ENCODE data around the gene PROSER3. TPM values are rescaled to one million over a fixed set of nuclear protein-coding genes. Genes with fewer than 3 reads are reported as not detected.

PROSER3 gene
- total and polyA plus RNA-seq, 9 of the 15 experiments (the other 6 are each of a cell fraction or from before 2014, with no cell fraction given): 1.0 to 39.5 (median 5.1) TPM

DNA sequence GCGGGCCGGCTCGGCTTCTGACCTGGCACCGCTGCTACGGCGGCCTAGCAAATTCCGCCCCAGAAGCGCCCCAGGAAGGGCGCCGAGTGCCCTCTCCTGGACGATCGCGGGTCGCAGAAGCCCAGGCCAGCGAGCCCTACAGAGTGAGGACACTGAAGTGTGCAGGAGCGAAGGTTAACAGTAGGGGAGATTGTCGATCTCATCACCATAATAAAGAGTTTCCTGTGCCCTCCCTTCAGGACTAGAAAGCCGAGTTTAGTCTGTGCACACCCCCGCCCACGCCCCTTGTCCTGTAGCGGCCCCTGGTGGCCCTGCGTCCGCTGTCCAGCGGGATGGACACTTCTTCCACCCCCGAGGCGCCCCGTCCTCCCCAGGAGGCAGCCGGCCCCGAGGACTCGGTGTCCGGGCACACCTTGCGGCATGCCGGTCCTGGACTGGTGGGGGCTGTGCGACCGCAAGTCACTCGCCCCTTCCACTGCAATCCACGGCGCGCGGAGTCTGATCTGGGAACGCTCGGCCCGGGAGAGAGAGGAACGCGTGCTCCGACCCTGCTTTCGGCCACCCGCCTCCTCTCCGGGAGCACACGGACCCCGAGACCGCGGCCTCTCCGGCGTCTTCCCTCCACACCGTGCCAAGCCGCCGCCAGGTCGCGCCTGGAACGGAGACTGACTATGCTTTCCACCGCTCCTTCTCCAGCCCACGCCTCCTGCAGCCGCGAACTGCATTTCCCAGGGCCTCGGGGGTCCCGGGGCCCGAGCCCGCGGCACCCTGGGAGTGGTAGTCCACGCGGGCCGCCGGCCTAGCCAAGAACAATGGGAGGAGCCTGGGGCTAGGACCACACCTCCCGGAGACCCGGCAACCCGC lies 40.9 kb upstream of the PROSER3 start (continued):
- no peak for TF ChIP-seq ZNF224 (CRISPR knock-in tag; IDR thresholded peaks at IDR 0.05)
- no peak for TF ChIP-seq POLR2H (tag; IDR thresholded peaks at IDR 0.05; ENCODE audit: low read depth)
- no peak for TF ChIP-seq RBM17 (IDR thresholded peaks at IDR 0.05; ENCODE audit: borderline replicate concordance, low read depth, low read length)
- TF ChIP-seq, protein P1, sequence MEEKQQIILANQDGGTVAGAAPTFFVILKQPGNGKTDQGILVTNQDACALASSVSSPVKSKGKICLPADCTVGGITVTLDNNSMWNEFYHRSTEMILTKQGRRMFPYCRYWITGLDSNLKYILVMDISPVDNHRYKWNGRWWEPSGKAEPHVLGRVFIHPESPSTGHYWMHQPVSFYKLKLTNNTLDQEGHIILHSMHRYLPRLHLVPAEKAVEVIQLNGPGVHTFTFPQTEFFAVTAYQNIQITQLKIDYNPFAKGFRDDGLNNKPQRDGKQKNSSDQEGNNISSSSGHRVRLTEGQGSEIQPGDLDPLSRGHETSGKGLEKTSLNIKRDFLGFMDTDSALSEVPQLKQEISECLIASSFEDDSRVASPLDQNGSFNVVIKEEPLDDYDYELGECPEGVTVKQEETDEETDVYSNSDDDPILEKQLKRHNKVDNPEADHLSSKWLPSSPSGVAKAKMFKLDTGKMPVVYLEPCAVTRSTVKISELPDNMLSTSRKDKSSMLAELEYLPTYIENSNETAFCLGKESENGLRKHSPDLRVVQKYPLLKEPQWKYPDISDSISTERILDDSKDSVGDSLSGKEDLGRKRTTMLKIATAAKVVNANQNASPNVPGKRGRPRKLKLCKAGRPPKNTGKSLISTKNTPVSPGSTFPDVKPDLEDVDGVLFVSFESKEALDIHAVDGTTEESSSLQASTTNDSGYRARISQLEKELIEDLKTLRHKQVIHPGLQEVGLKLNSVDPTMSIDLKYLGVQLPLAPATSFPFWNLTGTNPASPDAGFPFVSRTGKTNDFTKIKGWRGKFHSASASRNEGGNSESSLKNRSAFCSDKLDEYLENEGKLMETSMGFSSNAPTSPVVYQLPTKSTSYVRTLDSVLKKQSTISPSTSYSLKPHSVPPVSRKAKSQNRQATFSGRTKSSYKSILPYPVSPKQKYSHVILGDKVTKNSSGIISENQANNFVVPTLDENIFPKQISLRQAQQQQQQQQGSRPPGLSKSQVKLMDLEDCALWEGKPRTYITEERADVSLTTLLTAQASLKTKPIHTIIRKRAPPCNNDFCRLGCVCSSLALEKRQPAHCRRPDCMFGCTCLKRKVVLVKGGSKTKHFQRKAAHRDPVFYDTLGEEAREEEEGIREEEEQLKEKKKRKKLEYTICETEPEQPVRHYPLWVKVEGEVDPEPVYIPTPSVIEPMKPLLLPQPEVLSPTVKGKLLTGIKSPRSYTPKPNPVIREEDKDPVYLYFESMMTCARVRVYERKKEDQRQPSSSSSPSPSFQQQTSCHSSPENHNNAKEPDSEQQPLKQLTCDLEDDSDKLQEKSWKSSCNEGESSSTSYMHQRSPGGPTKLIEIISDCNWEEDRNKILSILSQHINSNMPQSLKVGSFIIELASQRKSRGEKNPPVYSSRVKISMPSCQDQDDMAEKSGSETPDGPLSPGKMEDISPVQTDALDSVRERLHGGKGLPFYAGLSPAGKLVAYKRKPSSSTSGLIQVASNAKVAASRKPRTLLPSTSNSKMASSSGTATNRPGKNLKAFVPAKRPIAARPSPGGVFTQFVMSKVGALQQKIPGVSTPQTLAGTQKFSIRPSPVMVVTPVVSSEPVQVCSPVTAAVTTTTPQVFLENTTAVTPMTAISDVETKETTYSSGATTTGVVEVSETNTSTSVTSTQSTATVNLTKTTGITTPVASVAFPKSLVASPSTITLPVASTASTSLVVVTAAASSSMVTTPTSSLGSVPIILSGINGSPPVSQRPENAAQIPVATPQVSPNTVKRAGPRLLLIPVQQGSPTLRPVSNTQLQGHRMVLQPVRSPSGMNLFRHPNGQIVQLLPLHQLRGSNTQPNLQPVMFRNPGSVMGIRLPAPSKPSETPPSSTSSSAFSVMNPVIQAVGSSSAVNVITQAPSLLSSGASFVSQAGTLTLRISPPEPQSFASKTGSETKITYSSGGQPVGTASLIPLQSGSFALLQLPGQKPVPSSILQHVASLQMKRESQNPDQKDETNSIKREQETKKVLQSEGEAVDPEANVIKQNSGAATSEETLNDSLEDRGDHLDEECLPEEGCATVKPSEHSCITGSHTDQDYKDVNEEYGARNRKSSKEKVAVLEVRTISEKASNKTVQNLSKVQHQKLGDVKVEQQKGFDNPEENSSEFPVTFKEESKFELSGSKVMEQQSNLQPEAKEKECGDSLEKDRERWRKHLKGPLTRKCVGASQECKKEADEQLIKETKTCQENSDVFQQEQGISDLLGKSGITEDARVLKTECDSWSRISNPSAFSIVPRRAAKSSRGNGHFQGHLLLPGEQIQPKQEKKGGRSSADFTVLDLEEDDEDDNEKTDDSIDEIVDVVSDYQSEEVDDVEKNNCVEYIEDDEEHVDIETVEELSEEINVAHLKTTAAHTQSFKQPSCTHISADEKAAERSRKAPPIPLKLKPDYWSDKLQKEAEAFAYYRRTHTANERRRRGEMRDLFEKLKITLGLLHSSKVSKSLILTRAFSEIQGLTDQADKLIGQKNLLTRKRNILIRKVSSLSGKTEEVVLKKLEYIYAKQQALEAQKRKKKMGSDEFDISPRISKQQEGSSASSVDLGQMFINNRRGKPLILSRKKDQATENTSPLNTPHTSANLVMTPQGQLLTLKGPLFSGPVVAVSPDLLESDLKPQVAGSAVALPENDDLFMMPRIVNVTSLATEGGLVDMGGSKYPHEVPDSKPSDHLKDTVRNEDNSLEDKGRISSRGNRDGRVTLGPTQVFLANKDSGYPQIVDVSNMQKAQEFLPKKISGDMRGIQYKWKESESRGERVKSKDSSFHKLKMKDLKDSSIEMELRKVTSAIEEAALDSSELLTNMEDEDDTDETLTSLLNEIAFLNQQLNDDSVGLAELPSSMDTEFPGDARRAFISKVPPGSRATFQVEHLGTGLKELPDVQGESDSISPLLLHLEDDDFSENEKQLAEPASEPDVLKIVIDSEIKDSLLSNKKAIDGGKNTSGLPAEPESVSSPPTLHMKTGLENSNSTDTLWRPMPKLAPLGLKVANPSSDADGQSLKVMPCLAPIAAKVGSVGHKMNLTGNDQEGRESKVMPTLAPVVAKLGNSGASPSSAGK (IDR thresholded peaks at IDR 0.05): peak; percentile 72; the same call in 1 of the 2 replicates
- TF ChIP-seq ZNF75A (CRISPR knock-in tag; IDR thresholded peaks at IDR 0.05): no peak
- TF ChIP-seq KLF1 (tag; IDR thresholded peaks at IDR 0.05): peak; percentile 17; the same call in 1 of the 2 replicates
- TF ChIP-seq DPF2 (IDR thresholded peaks at IDR 0.05): peak; percentile 39; the same call in 1 of the 2 replicates
- no peak for TF ChIP-seq CHD1 (IDR thresholded peaks at IDR 0.05; ENCODE audit: low read length)
- no peak for TF ChIP-seq FOS (IDR thresholded peaks at IDR 0.05; ENCODE audit: extremely low read depth, insufficient read length)
- TF ChIP-seq YBX1 (IDR thresholded peaks at IDR 0.05): no peak
- TF ChIP-seq FOXA3 (CRISPR knock-in tag; conservative IDR thresholded peaks at IDR 0.05 in 1 of 2, IDR thresholded peaks at IDR 0.05 in 1 of 2): 0 out of 4 replicates have a peak, but pooled peaks of 1 of the 2 experiments have one; percentile 62
- TF ChIP-seq ETV1 (tag; conservative IDR thresholded peaks at IDR 0.05; ENCODE audit: low read depth): peak; percentile 60
- TF ChIP-seq WHSC1 (IDR thresholded peaks at IDR 0.05; ENCODE audit: low read length): no peak
- no peak for TF ChIP-seq RBBP5 (IDR thresholded peaks at IDR 0.05; ENCODE audit: borderline replicate concordance, insufficient read depth, low read length, poor library complexity, severe bottlenecking)
- no peak for TF ChIP-seq SREBF1 (IDR thresholded peaks at IDR 0.05; ENCODE audit: borderline replicate concordance, low read depth, low read length)
- no peak for TF ChIP-seq ARHGAP35 (IDR thresholded peaks at IDR 0.05; ENCODE audit: partially characterized antibody)

Measured in K562 (cell line).